Keratinocyte (primary cell): ENCODE data around the gene ARMC8.

Experiments used
- CTCF ChIP-seq, 3 experiments: IDR thresholded peaks in 1 of 3; conservative IDR thresholded peaks in 1 of 3; optimal IDR thresholded peaks in 1 of 3; 2 replicates in 2 of 3; 3 replicates in 1 of 3; pipeline versions ENCODE3 to v1.5.1; 2011; ENCODE audit warnings: low read length in 3 of 3, mild to moderate bottlenecking in 3 of 3, moderate library complexity in 2 of 3, control low read depth in 1 of 3, inconsistent platforms in 1 of 3; ENCODE audit not compliant: insufficient read depth in 2 of 3; ENCODE audit errors: extremely low read depth in 1 of 3
- EZH2 ChIP-seq: IDR thresholded peaks from one replicate; pipeline ENCODE4 v1.6.1; 2012; ENCODE audit warnings: inconsistent platforms, mild to moderate bottlenecking, low read length, moderate library complexity

GRCh38 chr3:138253609-138254008 is 66.5 kb downstream of the ARMC8 start:
- no peak for TF ChIP-seq CTCF (optimal IDR thresholded peaks at IDR 0.05 in 1 of 3, IDR thresholded peaks at IDR 0.05 in 1 of 3, conservative IDR thresholded peaks at IDR 0.05 in 1 of 3; ENCODE audit: extremely low read depth in 1 of 3, insufficient read depth in 2 of 3, low read length in 3 of 3)
- TF ChIP-seq EZH2: no peak
